ENCODE data around the gene KLF11.

Gene KLF11

GRCh38 chr2:10095175-10095574, 51.8 kb downstream of the KLF11 start:
- no peak for TF ChIP-seq ZFX (IDR thresholded peaks at IDR 0.05; ENCODE audit: borderline replicate concordance)
- TF ChIP-seq, protein P1, sequence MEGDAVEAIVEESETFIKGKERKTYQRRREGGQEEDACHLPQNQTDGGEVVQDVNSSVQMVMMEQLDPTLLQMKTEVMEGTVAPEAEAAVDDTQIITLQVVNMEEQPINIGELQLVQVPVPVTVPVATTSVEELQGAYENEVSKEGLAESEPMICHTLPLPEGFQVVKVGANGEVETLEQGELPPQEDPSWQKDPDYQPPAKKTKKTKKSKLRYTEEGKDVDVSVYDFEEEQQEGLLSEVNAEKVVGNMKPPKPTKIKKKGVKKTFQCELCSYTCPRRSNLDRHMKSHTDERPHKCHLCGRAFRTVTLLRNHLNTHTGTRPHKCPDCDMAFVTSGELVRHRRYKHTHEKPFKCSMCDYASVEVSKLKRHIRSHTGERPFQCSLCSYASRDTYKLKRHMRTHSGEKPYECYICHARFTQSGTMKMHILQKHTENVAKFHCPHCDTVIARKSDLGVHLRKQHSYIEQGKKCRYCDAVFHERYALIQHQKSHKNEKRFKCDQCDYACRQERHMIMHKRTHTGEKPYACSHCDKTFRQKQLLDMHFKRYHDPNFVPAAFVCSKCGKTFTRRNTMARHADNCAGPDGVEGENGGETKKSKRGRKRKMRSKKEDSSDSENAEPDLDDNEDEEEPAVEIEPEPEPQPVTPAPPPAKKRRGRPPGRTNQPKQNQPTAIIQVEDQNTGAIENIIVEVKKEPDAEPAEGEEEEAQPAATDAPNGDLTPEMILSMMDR (IDR thresholded peaks at IDR 0.05), result no peak
- no peak overlapping the region for H3K27ac ChIP-seq

- no peak overlapping the region for H3K27ac ChIP-seq
Observed at GRCh38 chr2:10096641-10097040, 53.3 kb downstream of the KLF11 start.

GRCh38 chr2:10097352-10098148, 54.2 kb downstream of the KLF11 start:
- no peak overlapping the region for H3K27ac ChIP-seq
- TF ChIP-seq ZFX (IDR thresholded peaks at IDR 0.05; ENCODE audit: borderline replicate concordance), result no peak
- TF ChIP-seq, protein P1 (IDR thresholded peaks at IDR 0.05), result peak; percentile 98

More at GRCh38 chr2:10096641-10097040, 53.3 kb downstream of the KLF11 start:
- no peak for TF ChIP-seq ZFX (IDR thresholded peaks at IDR 0.05; ENCODE audit: borderline replicate concordance)
- TF ChIP-seq, protein P1 (IDR thresholded peaks at IDR 0.05), result no peak

DNA sequence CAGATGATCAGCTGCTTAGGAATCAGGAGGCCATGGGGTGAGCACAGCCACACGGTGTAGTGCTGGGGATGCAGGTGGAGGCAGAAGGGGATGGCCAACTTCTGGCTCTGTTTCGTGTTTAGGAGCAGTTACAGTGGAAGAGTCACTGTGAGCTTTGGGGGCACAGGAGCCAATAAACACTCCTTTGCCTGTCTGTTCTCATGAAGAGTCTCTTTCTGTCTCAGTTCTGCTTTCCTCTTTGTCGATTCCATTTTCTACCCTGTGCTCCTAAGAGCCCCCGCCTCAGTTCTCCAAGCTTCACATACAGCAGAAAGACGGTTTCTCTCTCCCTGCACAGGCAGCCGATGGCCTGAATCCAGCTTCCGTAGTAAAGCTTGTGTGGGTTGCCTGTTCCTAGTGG, 58.1 kb downstream of the KLF11 start:
- TF ChIP-seq, protein P1 (IDR thresholded peaks at IDR 0.05), result no peak
- TF ChIP-seq ZFX (IDR thresholded peaks at IDR 0.05; ENCODE audit: borderline replicate concordance), result no peak
- H3K27ac ChIP-seq, result no peak overlapping the region

- TF ChIP-seq, protein P1 (IDR thresholded peaks at IDR 0.05), result no peak
- no peak for TF ChIP-seq ZFX (IDR thresholded peaks at IDR 0.05; ENCODE audit: borderline replicate concordance)
- H3K27ac ChIP-seq, result no peak overlapping the region
Observed at GRCh38 chr2:10103179-10103578, 59.8 kb downstream of the KLF11 start.
